T-helper 2 cell treated with Interferon-gamma antibody and Interleukin-4, amounts not matched to agents 5 μg/mL and 100 μg/mL, for 36 hours (primary cell): ENCODE data around the gene ADD3.

Source experiments
- DNase-seq: peaks from one replicate; pipeline ENCODE4 v3.0.0; 2021; ENCODE audit warnings: low spot score
- H3K27ac Mint-ChIP-seq: one replicate; pipeline ENCODE4 v1.8.0; 2021; ENCODE audit warnings: mild to moderate bottlenecking, mixed read lengths
- H3K27me3 Mint-ChIP-seq: one replicate; pipeline ENCODE4 v1.8.0; 2021; ENCODE audit warnings: low read depth, mixed read lengths
- H3K36me3 Mint-ChIP-seq: one replicate; pipeline ENCODE4 v1.8.0; 2021; ENCODE audit warnings: low read depth, mixed read lengths
- H3K4me1 Mint-ChIP-seq: one replicate; pipeline ENCODE4 v1.8.0; 2021; ENCODE audit warnings: low read depth, mixed read lengths
- H3K4me3 Mint-ChIP-seq: one replicate; pipeline ENCODE4 v1.8.0; 2022; ENCODE audit warnings: mild to moderate bottlenecking, moderate library complexity, mixed read lengths
- H3K9me3 Mint-ChIP-seq: one replicate; pipeline ENCODE4 v1.8.0; 2021; ENCODE audit warnings: mixed read lengths

ADD3 gene

DNA sequence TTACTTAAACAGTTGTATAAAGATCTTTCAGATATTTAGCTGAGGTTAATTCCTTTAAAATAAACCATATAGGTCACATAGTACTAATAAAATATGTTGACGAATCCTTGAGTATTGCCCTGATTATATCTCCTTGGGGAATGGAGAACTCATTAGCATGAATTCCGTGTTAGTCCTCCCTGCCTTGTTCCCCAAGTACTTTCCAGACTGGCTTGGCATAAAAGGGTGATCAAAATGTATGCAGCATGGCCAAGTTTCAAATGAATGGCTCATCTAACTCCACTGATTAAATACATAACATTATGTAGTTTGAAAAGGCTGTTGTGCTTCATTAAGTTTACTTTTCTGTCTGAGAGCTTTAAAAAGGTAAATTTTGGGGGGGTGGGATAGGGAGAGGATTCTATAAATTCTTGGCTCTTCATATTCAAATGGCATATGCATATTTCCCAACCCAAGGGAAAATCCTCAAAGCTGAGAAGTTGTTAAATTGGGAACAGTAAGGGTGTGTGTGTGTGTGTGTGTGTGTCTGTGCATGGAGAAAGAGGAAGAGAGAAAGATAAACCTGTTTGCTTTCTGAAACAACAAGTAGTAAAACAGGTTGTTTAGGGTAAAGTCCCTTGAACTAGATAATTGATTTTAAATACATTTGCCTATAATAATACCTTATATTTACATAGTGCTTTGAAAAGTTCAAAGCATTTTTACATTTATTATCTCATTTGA, 4.8 kb upstream of the ADD3 start:
- DNase-seq, result no peak
- Mint-ChIP-seq H3K36me3 (no peaks in the 10 kb centered on the region), H3K9me3 (no peaks in the 10 kb centered on the region), H3K4me1 (peaks cover 13% of the 10 kb centered on the region), H3K27me3 (peaks cover 3% of the 10 kb centered on the region), H3K4me3 (no peak overlapping the region), H3K27ac (no peak overlapping the region)

GRCh38 chr10:110003524-110003885, 4.3 kb upstream of the ADD3 start:
- H3K27me3 Mint-ChIP-seq, result no peaks in the 10 kb centered on the region
- no peak overlapping the region for H3K27ac Mint-ChIP-seq
- no peak overlapping the region for H3K4me3 Mint-ChIP-seq
- DNase-seq, result no peak
- H3K36me3 Mint-ChIP-seq, result no peaks in the 10 kb centered on the region
- peaks cover 9% of the 10 kb centered on the region for H3K4me1 Mint-ChIP-seq
- H3K9me3 Mint-ChIP-seq, result no peaks in the 10 kb centered on the region

DNA sequence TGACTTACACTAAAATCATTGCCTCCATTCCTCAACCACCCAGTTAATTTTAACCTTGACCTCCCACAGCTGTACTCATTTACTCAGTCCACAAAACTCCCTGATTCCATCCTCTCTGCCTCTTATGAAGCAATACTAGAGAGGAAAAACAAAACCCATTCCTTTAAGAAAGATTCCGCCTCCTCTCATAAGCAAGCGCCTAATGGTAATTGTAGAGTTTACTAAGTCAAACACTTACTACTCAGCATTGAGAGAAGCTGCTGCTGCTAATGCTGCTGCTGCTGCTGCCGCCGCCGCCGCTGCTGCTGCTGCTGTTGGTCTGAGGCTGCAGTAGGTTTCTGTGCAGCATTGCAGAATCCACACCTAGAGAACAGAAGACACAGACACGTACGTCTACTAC, 2.1 kb upstream of the ADD3 start:
- no peaks in the 10 kb centered on the region for H3K9me3 Mint-ChIP-seq
- H3K27me3 Mint-ChIP-seq, result no peaks in the 10 kb centered on the region
- peaks cover 5% of the 10 kb centered on the region for H3K36me3 Mint-ChIP-seq
- H3K4me1 Mint-ChIP-seq, result peaks cover 26% of the 10 kb centered on the region
- DNase-seq, result no peak
- H3K27ac Mint-ChIP-seq, result no peak overlapping the region
- no peak overlapping the region for H3K4me3 Mint-ChIP-seq

DNA sequence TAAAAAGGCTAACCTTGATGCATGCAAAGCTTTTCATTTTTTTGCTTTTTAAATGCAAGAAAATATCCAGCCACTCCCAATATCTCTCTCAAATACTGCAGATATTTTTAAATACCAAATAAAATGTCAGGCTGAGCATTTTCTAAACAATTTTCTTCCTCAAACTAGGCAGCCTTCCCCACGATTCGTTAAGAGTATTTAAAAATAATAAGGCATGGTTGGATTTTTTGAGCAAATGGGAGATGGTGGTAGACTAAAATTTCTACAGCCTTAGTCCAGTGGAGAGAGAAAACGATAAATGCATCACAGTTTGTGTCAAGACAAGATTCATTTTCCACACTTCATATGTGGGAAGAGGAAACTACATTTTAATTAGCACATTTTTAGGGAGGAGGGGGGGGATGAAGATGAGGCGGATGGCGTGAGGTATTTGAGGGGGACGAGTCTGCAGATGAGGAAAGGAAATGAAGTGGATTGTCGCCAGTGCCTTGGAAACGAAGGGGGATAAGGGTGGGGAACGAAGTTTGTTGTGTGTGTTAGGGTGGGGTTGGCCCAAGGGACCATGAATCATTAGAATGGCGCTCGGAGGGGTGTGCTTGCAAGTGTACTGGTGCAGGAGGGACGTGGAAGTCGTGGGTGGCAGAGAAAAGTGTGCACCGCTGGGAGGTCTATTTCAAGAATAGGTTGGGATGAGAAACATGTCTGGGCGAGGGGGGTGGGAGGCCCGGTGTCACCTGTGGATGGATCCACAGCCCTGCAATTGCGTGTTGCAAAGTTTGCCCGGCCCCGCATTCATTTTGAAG, 1.2 kb upstream of the ADD3 start:
- Mint-ChIP-seq H3K27ac (no peak overlapping the region), H3K36me3 (peaks cover 5% of the 10 kb centered on the region), H3K4me1 (peaks cover 32% of the 10 kb centered on the region), H3K4me3 (no peak overlapping the region), H3K27me3 (no peaks in the 10 kb centered on the region), H3K9me3 (no peaks in the 10 kb centered on the region)
- no peak for DNase-seq

DNA sequence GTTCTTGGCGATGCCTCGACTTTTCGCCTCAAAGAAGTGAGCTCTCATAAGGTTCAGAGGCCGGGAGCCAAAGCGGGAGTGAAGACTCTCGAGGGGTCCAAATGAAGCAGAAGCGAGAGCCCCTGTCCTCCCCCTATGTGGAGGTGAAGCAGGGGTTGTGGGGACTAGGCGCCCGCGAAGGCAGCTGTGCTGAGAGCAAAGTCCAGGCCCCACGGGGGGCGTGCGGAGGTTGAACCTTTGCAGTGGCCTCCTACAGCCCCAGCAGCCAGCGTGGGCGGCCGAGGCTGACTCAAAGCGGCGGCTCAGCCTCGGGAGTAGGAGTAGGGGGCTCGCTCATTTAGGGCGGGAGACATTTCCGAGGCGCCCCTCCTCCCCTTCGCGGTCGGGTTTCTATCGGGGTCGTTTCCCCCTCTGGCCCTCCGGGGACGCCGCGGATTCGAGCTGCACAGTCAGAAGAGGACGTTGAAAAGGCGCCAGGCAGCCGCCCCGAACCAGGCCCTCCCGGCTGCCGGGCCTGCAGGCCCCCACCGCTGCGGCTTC, 553 bp upstream of the ADD3 start:
- no peak overlapping the region for H3K4me3 Mint-ChIP-seq
- H3K27me3 Mint-ChIP-seq, result no peaks in the 10 kb centered on the region
- DNase-seq, result peak; percentile 68
- peaks cover 7% of the 10 kb centered on the region for H3K36me3 Mint-ChIP-seq
- H3K4me1 Mint-ChIP-seq, result peaks cover 39% of the 10 kb centered on the region
- no peaks in the 10 kb centered on the region for H3K9me3 Mint-ChIP-seq
- no peak overlapping the region for H3K27ac Mint-ChIP-seq

DNA sequence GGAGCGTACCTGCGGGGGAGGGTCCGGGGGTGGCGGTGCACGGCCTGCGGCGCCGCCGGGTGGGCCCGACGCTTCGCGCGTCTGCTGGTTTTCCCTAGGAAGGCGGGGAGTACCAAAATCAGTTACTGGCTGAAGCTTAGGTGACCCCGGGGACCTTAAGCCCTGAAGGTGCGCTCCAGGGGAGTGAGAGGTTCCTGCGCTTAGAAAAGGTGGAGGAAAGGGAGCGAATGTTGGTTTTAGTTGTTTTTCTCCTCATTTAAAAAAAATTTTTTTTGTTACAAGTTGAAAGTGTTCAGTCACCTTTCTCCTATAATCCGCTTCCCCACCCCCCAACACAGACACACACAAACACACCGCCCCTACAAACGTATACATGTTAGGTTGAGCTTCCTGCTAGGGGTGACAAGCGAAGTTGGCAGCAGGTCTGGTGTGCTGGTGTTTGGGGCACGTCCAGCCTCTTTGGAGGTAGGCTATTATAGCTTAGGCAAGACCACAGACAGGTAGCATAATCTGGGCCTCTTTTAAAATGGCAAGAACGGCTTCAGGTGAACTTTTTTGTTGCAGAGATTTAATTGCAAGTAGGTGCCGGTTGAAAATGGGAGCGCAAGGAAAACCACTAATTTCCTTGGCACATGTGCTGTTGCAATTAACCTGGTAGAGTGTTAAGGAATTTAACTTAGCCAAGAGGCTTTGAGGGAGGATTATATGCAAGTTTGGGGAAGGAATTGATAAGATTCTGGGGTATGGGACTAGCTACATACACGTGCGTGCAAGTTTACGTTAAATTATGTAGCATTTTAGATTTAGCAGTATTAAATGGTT, 945 bp downstream of the ADD3 start:
- Mint-ChIP-seq H3K4me1 (peaks cover 49% of the 10 kb centered on the region), H3K4me3 (peak overlapping the region; percentile 100), H3K36me3 (peaks cover 17% of the 10 kb centered on the region), H3K27me3 (no peaks in the 10 kb centered on the region), H3K27ac (peak overlapping the region; percentile 90), H3K9me3 (no peaks in the 10 kb centered on the region)
- DNase-seq, result peak; percentile 17

DNA sequence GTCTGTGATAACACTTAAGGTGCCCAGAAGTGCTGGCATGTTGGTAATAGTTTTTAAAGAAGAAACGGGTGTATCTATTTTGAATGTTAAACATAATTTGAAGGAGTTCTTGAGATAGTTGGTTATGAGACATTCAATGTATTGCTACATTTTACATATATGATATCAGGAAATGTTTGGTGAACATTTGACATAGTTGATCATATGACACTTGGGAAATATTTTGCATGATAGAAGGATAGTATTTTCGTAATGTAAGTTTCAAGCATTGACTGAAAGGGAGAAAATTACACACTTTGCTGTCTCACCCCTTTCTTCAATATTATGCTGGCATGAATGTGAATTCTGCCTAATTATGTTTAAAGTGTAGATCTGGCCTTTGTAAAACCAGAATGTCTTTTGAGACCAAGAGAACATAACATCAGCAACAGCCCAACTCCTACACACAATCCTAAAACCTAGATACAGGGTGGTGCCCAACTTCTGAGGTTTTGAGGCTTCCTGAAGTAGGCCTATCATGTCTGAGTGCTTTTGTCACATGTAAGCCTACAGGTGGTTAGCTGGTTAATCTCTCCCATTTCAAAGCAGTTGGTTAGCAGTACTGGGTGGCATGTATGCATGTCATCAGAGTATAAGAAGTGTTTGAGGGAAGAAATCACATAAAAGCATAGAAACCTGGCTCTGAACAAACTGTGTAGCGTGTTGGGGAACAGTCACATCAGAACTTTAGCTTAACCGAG, 2.1 kb downstream of the ADD3 start:
- H3K4me3 Mint-ChIP-seq, result peak overlapping the region; percentile 100
- peak overlapping the region; percentile 90 for H3K27ac Mint-ChIP-seq
- H3K9me3 Mint-ChIP-seq, result no peaks in the 10 kb centered on the region
- DNase-seq, result peak; percentile 73
- peaks cover 22% of the 10 kb centered on the region for H3K36me3 Mint-ChIP-seq
- no peaks in the 10 kb centered on the region for H3K27me3 Mint-ChIP-seq
- peaks cover 51% of the 10 kb centered on the region for H3K4me1 Mint-ChIP-seq

GRCh38 chr10:110010486-110011378, 2.9 kb downstream of the ADD3 start:
- no peak for DNase-seq
- Mint-ChIP-seq H3K27me3 (no peaks in the 10 kb centered on the region), H3K4me3 (peak overlapping the region; percentile 100), H3K36me3 (peaks cover 22% of the 10 kb centered on the region), H3K4me1 (peaks cover 52% of the 10 kb centered on the region), H3K27ac (peak overlapping the region; percentile 90), H3K9me3 (no peaks in the 10 kb centered on the region)

- Mint-ChIP-seq H3K36me3 (peaks cover 26% of the 10 kb centered on the region), H3K27me3 (no peaks in the 10 kb centered on the region), H3K4me3 (peak overlapping the region; percentile 56), H3K9me3 (no peaks in the 10 kb centered on the region), H3K27ac (no peak overlapping the region), H3K4me1 (peaks cover 61% of the 10 kb centered on the region)
- DNase-seq, result no peak
Observed at GRCh38 chr10:110011681-110012080, 3.9 kb downstream of the ADD3 start.

DNA sequence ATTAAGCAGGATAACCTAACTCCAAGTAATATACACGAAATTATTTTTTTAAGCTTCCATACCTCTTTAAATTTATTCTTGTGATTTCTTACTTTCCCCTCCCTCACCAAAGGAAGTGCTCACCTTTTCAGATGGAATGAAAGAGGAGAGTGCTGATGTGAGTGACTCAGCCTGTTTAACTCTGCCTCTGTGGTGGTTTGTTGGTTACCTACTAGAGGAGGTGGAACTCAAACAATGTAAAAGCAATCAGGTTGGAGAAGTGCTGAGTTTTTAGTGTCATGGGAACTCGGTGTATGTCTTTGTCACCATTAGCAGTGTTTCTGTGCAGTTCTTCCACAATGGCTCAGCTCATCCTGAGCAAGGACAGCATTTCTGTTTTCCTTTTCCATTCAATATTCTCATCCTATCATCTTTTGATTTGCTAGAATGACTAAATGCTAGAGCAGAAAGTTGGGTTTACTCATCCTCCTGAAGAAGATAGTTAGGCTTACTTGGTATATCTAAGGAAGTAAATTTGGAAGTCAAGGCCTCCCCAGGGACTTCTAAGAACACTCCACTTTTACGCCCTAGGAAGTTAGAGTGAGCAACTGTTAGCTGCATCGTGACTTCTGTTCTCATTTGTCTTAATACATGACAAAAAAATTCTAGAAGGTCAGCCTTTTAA, 6.0 kb downstream of the ADD3 start:
- Mint-ChIP-seq H3K4me3 (peak overlapping the region; percentile 40), H3K36me3 (peaks cover 31% of the 10 kb centered on the region), H3K27ac (peak overlapping the region; percentile 67), H3K4me1 (peaks cover 70% of the 10 kb centered on the region), H3K9me3 (no peaks in the 10 kb centered on the region), H3K27me3 (no peaks in the 10 kb centered on the region)
- DNase-seq, result no peak

- no peaks in the 10 kb centered on the region for H3K9me3 Mint-ChIP-seq
- H3K4me1 Mint-ChIP-seq, result peaks cover 57% of the 10 kb centered on the region
- no peak overlapping the region for H3K27ac Mint-ChIP-seq
- no peak for DNase-seq
- H3K4me3 Mint-ChIP-seq, result peak overlapping the region; percentile 2
- H3K36me3 Mint-ChIP-seq, result peaks cover 30% of the 10 kb centered on the region
- H3K27me3 Mint-ChIP-seq, result no peaks in the 10 kb centered on the region
Observed at GRCh38 chr10:110016039-110016438, 8.3 kb downstream of the ADD3 start.

DNA sequence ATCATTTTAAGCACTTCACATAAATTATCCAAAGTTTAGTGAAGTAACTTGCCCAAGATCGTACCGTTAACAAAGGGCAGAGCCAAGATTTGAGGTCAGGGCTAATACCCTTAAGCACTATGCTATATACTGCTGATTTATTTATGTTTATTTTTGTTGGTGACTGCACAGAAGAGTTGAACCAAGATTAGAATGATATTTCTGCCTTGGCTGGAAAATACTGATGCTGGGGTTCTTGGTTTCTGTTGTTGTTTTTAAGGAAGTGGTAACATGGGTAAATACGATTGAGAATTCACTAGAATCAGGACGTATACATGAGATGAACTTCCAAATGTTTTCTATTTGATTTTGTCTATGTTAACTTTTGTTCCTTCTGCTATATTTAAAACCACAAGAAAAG, 9.3 kb downstream of the ADD3 start:
- Mint-ChIP-seq H3K27ac (no peak overlapping the region), H3K4me3 (peak overlapping the region; percentile 35), H3K27me3 (no peaks in the 10 kb centered on the region), H3K36me3 (peaks cover 32% of the 10 kb centered on the region), H3K4me1 (peaks cover 52% of the 10 kb centered on the region), H3K9me3 (no peaks in the 10 kb centered on the region)
- no peak for DNase-seq
